ENCODE measurements around the gene ZNF512. TPM values are rescaled to one million over a fixed set of nuclear protein-coding genes. Genes with fewer than 3 reads are reported as not detected.

Gene ZNF512
- polyA plus RNA-seq, 2 of the 4 experiments (the other 2 are of a cell fraction): 25.3 to 55.4 TPM

DNA sequence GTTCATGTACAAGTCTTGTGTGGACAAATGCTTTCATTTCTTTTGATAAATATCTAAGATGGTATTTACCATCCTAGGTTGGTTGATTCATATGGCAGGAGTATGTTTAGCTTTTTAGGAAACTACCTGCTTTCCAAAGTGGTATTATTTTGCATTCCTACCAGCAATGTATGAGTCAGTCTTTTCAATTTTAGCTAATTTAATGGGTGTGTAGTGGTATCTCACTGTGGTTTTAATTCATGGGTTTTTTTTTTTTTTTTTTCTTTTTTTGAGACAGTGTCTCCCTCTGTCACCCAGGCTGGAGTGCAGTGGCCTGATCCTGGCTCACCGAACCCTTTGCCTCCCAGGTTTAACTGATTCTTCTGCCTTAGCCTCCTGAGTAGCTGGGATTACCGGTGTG, 4.2 kb downstream of the ZNF512 start:
- ATAC-seq (no peak), FAIRE-seq (no peak), DNase-seq (ENCODE audit: low read depth in 1 of 2, low spot score in 1 of 2) (no peak)
- CTCF ChIA-PET: interaction anchor here (0.6 kb wide), 1 partner anchor 13 kb away, joined by 3 read pairs; no protein-coding TSS in a partner anchor
- Histone ChIP-seq H3K9me3 (peaks cover 6% of the 10 kb centered on the region), H3K4me3 (no peak overlapping the region), H3K27ac (no peak overlapping the region), H3K4me2 (no peak overlapping the region), H3K4me1 (peaks cover 12% of the 10 kb centered on the region)
- TF ChIP-seq SMC3 (IDR thresholded peaks at IDR 0.05) (no peak), KDM1A (IDR thresholded peaks at IDR 0.05; ENCODE audit: low read depth) (no peak), GATA3 (IDR thresholded peaks at IDR 0.05; ENCODE audit: borderline replicate concordance) (no peak), CEBPB (IDR thresholded peaks at IDR 0.05) (no peak), CBX8 (IDR thresholded peaks at IDR 0.05) (no peak), HOXA7 (CRISPR knock-in tag; IDR thresholded peaks at IDR 0.05) (no peak), RNF2 (IDR thresholded peaks at IDR 0.05; ENCODE audit: borderline replicate concordance, low read depth) (no peak), POLR2AphosphoS2 (conservative IDR thresholded peaks at IDR 0.05; ENCODE audit: low read length) (no peak), NR3C1 (IDR thresholded peaks at IDR 0.05) (no peak), FOSL2 (IDR thresholded peaks at IDR 0.05) (no peak), FOSL2 (CRISPR knock-in tag; IDR thresholded peaks at IDR 0.05) (no peak), MAFK (IDR thresholded peaks at IDR 0.05; ENCODE audit: partially characterized antibody) (no peak), POLR2A (IDR thresholded peaks at IDR 0.05; ENCODE audit: low read length) (no peak), SREBF2 (IDR thresholded peaks at IDR 0.05) (no peak), ZC3H11A (IDR thresholded peaks at IDR 0.05) (no peak), FOXS1 (CRISPR knock-in tag; IDR thresholded peaks at IDR 0.05) (no peak), ZNF302 (CRISPR knock-in tag; IDR thresholded peaks at IDR 0.05) (no peak), MAZ (IDR thresholded peaks at IDR 0.05; ENCODE audit: borderline replicate concordance, low read depth, low read length) (no peak), EHF (CRISPR knock-in tag; IDR thresholded peaks at IDR 0.05) (no peak)
- TF ChIP-seq, protein P1, sequence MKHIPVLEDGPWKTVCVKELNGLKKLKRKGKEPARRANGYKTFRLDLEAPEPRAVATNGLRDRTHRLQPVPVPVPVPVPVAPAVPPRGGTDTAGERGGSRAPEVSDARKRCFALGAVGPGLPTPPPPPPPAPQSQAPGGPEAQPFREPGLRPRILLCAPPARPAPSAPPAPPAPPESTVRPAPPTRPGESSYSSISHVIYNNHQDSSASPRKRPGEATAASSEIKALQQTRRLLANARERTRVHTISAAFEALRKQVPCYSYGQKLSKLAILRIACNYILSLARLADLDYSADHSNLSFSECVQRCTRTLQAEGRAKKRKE (CRISPR knock-in tag; IDR thresholded peaks at IDR 0.05; ENCODE audit: low read depth): no peak
- TF ChIP-seq, protein P2, sequence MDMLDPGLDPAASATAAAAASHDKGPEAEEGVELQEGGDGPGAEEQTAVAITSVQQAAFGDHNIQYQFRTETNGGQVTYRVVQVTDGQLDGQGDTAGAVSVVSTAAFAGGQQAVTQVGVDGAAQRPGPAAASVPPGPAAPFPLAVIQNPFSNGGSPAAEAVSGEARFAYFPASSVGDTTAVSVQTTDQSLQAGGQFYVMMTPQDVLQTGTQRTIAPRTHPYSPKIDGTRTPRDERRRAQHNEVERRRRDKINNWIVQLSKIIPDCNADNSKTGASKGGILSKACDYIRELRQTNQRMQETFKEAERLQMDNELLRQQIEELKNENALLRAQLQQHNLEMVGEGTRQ (IDR thresholded peaks at IDR 0.05): no peak
- POLR2A ChIA-PET: no interaction called here
- WGBS (ENCODE audit: missing lambda C conversion rate): 94% methylated on average over 2 of the region's 2 CpGs

DNA sequence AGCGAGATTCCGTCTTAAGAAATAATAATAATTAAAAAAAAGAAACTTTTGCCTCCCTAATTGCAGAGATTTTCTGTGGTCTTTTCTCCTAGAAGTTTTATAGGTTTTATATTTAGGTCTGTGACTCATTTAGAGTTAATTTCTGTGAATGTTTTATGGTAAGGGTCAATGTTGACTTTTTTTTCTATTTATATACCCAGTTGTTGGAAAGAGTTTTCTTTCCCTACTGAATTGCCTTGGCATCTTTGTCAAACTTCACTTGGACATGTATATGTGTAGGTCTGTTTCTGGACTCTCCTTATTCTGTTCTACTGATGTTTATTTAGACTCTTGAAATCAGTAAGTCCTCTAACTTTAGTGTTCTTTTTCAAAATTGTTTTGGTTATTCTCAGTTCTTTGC, 5.5 kb downstream of the ZNF512 start:
- Histone ChIP-seq H3K27ac (no peak overlapping the region), H3K4me2 (no peak overlapping the region), H3K4me1 (peaks cover 12% of the 10 kb centered on the region), H3K4me3 (no peak overlapping the region), H3K9me3 (no peaks in the 10 kb centered on the region)
- POLR2A ChIA-PET: no interaction called here
- TF ChIP-seq ZC3H11A (IDR thresholded peaks at IDR 0.05) (no peak), EHF (CRISPR knock-in tag; IDR thresholded peaks at IDR 0.05) (no peak), JUNB (IDR thresholded peaks at IDR 0.05) (no peak), BHLHE40 (IDR thresholded peaks at IDR 0.05; ENCODE audit: low read depth, low read length) (no peak), EHMT2 (IDR thresholded peaks at IDR 0.05; ENCODE audit: low read depth) (no peak)
- CTCF ChIA-PET: no interaction called here
- no peak for FAIRE-seq
- no peak for DNase-seq (ENCODE audit: low read depth in 1 of 2, low spot score in 1 of 2)
- ATAC-seq: no peak
- WGBS (ENCODE audit: missing lambda C conversion rate): 100% methylated on average over 2 of the region's 2 CpGs

DNA sequence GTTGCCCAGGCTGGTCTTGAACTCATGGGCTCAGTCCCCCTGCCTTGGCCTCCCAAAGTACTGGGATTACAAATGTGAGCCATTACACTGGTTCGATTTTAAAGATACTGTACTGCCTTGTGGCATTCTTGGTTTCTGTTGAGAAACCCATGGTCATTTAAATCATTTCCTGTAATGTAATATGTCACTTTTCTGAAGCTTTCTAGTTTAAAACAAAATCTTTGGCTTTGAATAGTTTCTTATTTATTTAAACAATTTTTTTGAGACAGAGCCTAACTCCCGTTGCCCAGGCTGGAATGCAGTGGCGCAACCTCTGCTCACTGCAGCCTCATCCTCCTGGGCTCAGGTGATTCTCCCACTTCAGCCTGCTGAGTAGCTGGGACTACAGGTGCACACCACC, 8.9 kb downstream of the ZNF512 start:
- Histone ChIP-seq H3K9me3 (peaks cover 10% of the 10 kb centered on the region; the same call in 2 of the 3 replicates), H3K4me2 (no peak overlapping the region), H3K4me3 (no peak overlapping the region), H3K27ac (no peak overlapping the region), H3K4me1 (peaks cover 5% of the 10 kb centered on the region; the same call in 1 of the 3 replicates)
- DNase-seq (ENCODE audit: low read depth in 1 of 2, low spot score in 1 of 2) (no peak), ATAC-seq (no peak), FAIRE-seq (no peak)
- POLR2A ChIA-PET: no interaction called here
- TF ChIP-seq EHMT2 (IDR thresholded peaks at IDR 0.05; ENCODE audit: low read depth): no peak
- TF ChIP-seq, protein P3, sequence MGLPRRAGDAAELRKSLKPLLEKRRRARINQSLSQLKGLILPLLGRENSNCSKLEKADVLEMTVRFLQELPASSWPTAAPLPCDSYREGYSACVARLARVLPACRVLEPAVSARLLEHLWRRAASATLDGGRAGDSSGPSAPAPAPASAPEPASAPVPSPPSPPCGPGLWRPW (IDR thresholded peaks at IDR 0.05): no peak
- TF ChIP-seq, protein P4, sequence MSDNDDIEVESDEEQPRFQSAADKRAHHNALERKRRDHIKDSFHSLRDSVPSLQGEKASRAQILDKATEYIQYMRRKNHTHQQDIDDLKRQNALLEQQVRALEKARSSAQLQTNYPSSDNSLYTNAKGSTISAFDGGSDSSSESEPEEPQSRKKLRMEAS (IDR thresholded peaks at IDR 0.05): no peak
- CTCF ChIA-PET: interaction anchor here (0.7 kb wide), 1 partner anchor 100 kb away, joined by 3 read pairs; no protein-coding TSS in a partner anchor
- 82% methylated on average over 3 of the region's 3 CpGs for WGBS (ENCODE audit: missing lambda C conversion rate)
